Stimulated activated CD4-positive, alpha-beta T cell treated with anti-CD3 and anti-CD28 coated beads, Interleukin-4, amount 100 ng/mL, for 48 hours (primary cell): ENCODE data around the gene RPAP2.

Experiments used
- DNase-seq, 2 donors: peaks; one replicate each; pipeline ENCODE4 v3.0.0-alpha.2; 2020; ENCODE audit warnings: low read depth in 2 of 2

Gene RPAP2

DNA sequence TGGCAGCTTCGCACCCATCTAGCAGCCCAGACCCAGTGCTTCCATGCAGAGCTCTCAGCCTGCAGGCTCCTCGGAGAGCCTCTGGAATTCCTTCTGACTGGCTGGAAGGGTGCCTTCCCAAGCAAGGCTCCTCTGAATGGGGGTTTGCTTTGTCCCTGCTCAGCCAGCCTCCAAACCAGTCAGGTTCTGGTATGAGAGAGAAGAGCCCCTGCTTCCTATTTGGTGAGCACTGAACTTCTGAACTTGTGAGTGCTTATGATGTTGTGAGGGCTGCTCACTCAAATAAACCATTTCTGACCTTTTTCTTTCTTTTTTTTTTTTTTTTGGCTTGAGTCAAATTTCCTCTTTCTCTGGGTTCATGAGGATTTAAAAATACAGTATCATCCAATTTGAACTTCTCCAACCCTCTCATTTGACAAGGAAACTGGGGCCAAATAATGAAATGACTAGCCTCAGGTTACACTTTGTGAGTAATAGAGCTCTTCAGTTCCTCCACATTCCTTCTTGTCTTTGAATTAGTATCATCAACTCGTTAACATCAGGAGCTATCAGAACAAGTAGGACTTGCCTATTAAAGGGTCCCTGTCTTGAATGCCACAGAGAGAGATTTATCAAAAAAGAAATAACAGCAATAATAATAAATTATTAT lies 148.3 kb downstream of the RPAP2 start:
- DNase-seq = no peak

DNA sequence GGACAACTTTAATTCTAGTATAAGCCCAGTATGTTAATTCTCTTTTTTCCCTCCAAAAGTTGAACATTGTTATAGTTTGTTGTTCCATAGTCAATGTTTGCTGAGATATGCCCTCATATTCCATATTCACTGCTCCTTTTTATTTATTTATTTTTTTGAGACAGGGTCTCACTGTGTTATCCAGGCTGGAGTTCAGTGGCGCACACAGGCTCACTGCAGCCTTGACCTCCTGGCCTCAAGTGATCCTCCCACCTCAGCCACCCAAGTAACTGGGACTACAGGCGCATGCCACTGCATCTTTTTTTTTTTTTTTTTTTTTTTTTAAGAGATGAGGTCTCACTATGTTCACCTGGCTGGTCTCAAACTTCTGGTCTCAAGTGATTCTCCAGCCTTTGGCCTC lies 149.1 kb downstream of the RPAP2 start:
- DNase-seq = no peak
